Activated CD4-positive, alpha-beta T cell treated with anti-CD3 and anti-CD28 coated beads, Interleukin-2, amount 10 ng/mL, durations not matched to agents 24 days and 14 days (primary cell): ENCODE data around the gene WDR18. TPM values are rescaled to one million over a fixed set of nuclear protein-coding genes. Genes with fewer than 3 reads are reported as not detected.

ENCODE experiments used
- DNase-seq: peaks from one replicate; pipeline ENCODE4 v3.0.0; 2022
- H3K27ac Mint-ChIP-seq: one replicate; pipeline ENCODE4 v1.8.0; 2022; ENCODE audit warnings: mild to moderate bottlenecking, mixed read lengths
- H3K27me3 Mint-ChIP-seq: one replicate; pipeline ENCODE4 v1.8.0; 2022; ENCODE audit warnings: mixed read lengths
- H3K36me3 Mint-ChIP-seq: one replicate; pipeline ENCODE4 v1.8.0; 2022; ENCODE audit warnings: low read depth, mild to moderate bottlenecking, mixed read lengths
- H3K4me1 Mint-ChIP-seq: one replicate; pipeline ENCODE4 v1.8.0; 2021; ENCODE audit warnings: mixed read lengths
- H3K4me3 Mint-ChIP-seq: one replicate; pipeline ENCODE4 v1.8.0; 2022; ENCODE audit warnings: mild to moderate bottlenecking, moderate library complexity, mixed read lengths
- H3K9me3 Mint-ChIP-seq: one replicate; pipeline ENCODE4 v1.8.0; 2021; ENCODE audit warnings: mixed read lengths
- intact Hi-C: fragments of 100-400 bp; cut with micrococcal nuclease; formaldehyde crosslinking; loops from one replicate; pipeline ENCODE4 v1.15.1; 2023
- total RNA-seq: library from RNA; stranded (reverse); gene quantifications from 2 replicates; pipeline ENCODE4 v1.2.3, GENCODE V29; 2022

WDR18 gene
- total RNA-seq, 1 donor from 2014 or later = 111 TPM

DNA sequence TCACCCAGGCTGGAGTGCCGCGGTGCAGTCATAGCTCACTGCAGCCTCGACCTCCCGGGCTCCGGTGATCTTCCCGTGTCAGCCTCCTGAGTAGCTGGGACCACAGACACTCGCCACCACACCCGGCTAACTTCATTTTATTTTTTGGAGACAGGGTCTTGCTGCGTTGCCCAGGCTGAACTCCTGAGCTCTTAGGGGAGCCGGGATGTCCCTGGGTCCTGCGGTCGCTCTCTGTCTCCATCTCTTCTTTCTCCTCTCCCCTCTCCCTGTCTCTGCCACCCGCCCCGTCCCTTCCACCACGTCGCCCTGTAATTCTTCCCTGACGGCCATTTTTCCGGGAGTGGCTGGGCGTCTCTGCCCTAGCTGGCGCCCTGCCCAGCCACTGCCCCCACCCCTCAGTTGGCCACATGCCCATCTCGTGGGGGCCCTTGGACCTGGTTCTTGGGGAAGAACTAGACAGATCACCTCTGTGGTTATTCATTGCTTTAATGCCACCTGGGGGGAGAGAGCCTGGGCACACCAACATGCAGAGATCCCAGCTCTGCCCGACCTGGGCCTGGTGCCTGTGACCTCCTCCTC lies 39.4 kb upstream of the WDR18 start:
- no peaks in the 10 kb centered on the region for H3K27me3 Mint-ChIP-seq
- H3K9me3 Mint-ChIP-seq = no peaks in the 10 kb centered on the region
- peaks cover 12% of the 10 kb centered on the region for H3K4me1 Mint-ChIP-seq
- H3K27ac Mint-ChIP-seq = no peak overlapping the region
- peaks cover 14% of the 10 kb centered on the region for H3K36me3 Mint-ChIP-seq
- no peak for DNase-seq
- intact Hi-C loops = no loop called here
- H3K4me3 Mint-ChIP-seq = no peak overlapping the region

- intact Hi-C loops = no loop called here
- H3K36me3 Mint-ChIP-seq = peaks cover 8% of the 10 kb centered on the region
- H3K4me1 Mint-ChIP-seq = peaks cover 7% of the 10 kb centered on the region
- no peaks in the 10 kb centered on the region for H3K27me3 Mint-ChIP-seq
- no peak for DNase-seq
- H3K4me3 Mint-ChIP-seq = no peak overlapping the region
- no peaks in the 10 kb centered on the region for H3K9me3 Mint-ChIP-seq
- H3K27ac Mint-ChIP-seq = no peak overlapping the region
Observed at GRCh38 chr19:945401-946252, 38.5 kb upstream of the WDR18 start.

- Mint-ChIP-seq H3K36me3 (peaks cover 3% of the 10 kb centered on the region), H3K4me3 (no peak overlapping the region), H3K27me3 (no peaks in the 10 kb centered on the region), H3K9me3 (no peaks in the 10 kb centered on the region), H3K27ac (no peak overlapping the region), H3K4me1 (peaks cover 1% of the 10 kb centered on the region)
- intact Hi-C loops = no loop called here
- no peak for DNase-seq
Observed at GRCh38 chr19:947090-947706, 36.9 kb upstream of the WDR18 start.

DNA sequence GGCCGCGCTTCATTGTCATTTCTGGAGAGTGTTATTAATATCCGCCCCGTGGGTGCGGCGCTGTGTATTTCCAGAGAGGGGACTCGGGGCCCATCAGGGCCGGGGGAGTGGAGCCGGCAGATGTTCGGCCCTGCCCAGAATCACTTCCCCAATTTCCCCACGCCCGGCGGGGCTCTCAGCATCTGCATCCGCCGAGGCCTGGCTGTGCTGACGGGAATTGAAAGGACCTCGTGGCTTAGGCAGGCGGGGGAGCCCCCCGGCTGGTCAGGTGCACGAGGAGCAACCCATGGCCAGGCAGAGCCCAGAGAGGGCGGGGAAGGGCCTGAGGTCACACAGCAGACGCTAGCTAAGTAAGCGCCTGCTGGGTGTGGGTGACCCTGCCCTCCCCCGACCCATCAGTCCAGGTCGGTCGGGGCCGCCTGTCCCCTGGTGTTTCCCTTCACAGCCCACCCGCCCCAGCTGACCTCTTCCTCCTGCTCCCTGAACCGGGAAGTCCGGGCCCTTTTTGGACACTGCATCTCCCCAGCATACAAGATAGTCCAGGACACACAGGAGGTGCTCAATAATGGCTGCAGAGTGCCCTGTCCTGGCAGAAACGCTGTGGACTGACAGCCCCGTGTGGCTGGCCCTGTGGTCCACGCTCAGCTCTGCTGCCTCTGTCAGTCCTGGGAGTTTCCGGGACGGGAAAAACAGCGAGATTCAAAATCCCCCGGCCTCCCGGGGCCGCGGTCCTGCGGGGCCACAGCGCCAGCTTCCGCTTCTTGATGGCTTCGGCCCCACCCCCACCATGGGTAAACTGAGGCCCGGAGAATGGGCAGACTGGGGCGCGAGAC lies 36.2 kb upstream of the WDR18 start:
- Mint-ChIP-seq H3K36me3 (peaks cover 3% of the 10 kb centered on the region), H3K9me3 (no peaks in the 10 kb centered on the region), H3K4me3 (no peak overlapping the region), H3K27ac (no peak overlapping the region), H3K4me1 (peaks cover 1% of the 10 kb centered on the region), H3K27me3 (no peaks in the 10 kb centered on the region)
- DNase-seq = no peak
- intact Hi-C loops = no loop called here

DNA sequence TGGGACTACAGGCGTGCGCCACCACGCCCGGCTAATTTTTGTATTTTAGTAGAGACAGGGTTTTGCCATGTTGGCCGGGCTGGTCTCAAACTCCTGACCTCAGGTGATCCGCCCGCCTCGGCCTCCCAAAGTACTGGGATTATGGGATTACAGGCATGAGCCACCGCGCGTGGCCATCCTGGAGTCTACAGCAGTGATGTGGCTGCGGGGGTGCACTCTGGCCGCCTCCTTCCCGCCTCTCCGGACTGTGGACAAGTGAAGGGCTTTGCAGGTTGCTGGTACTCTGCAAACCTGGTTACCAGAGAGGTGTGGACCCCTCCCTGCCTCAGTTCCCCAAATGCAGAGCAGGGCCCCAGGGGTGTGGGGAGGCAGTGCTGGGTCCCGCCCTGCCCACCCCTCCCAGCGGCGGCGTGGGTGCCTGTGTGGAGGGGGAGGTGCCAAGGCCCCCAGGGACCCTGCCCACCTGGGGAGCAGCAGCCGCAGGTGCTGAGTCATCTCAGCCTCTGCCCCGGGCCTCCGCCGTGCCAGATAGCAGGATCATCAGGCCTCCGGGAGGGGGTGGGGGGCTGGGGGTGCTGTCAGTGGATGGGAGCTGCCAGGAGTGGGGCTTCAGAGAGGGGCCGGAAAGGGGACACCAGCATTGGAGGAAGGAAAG lies 35.2 kb upstream of the WDR18 start:
- Mint-ChIP-seq H3K4me1 (peaks cover 1% of the 10 kb centered on the region), H3K36me3 (no peaks in the 10 kb centered on the region), H3K27me3 (no peaks in the 10 kb centered on the region), H3K9me3 (no peaks in the 10 kb centered on the region), H3K27ac (no peak overlapping the region), H3K4me3 (no peak overlapping the region)
- no peak for DNase-seq
- intact Hi-C loops = no loop called here

GRCh38 chr19:950352-951066 lies 33.6 kb upstream of the WDR18 start:
- Mint-ChIP-seq H3K4me1 (no peaks in the 10 kb centered on the region), H3K9me3 (no peaks in the 10 kb centered on the region), H3K36me3 (no peaks in the 10 kb centered on the region), H3K27ac (no peak overlapping the region), H3K27me3 (no peaks in the 10 kb centered on the region), H3K4me3 (no peak overlapping the region)
- intact Hi-C loops = no loop called here
- DNase-seq = no peak

DNA sequence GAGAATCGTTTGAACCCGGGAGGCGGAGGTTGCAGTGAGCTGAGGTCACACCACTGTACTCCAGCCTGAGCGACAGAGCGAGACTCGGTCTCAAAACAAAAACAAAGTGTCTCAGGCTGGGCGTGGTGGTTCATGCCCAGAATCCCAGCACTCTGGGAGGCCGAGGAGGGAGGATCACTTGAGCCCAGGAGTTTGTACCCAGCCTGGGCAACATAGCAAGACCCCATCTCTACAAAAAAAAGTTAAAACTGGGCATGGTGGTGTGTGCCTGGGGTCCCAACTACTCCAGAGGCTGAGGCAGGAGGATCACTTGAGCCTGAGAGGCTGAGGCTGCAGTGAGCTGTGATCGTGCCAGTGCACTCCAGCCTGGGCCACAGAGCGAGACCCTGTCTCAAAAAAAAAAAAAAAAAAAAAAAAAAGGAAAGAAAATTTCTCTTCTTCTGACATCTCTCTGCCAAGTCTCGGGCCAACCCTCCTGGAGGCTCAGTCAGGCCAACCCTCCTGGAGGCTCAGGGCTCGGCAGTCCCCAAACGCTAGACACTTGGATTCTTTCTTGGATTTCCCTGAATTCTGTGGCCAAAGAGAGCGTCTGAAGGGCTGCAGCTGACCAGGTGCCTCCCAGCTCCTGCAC lies 32.0 kb upstream of the WDR18 start:
- Mint-ChIP-seq H3K27me3 (no peaks in the 10 kb centered on the region), H3K9me3 (no peaks in the 10 kb centered on the region), H3K4me3 (no peak overlapping the region), H3K36me3 (no peaks in the 10 kb centered on the region), H3K27ac (no peak overlapping the region), H3K4me1 (no peaks in the 10 kb centered on the region)
- DNase-seq = no peak
- intact Hi-C loops = no loop called here

DNA sequence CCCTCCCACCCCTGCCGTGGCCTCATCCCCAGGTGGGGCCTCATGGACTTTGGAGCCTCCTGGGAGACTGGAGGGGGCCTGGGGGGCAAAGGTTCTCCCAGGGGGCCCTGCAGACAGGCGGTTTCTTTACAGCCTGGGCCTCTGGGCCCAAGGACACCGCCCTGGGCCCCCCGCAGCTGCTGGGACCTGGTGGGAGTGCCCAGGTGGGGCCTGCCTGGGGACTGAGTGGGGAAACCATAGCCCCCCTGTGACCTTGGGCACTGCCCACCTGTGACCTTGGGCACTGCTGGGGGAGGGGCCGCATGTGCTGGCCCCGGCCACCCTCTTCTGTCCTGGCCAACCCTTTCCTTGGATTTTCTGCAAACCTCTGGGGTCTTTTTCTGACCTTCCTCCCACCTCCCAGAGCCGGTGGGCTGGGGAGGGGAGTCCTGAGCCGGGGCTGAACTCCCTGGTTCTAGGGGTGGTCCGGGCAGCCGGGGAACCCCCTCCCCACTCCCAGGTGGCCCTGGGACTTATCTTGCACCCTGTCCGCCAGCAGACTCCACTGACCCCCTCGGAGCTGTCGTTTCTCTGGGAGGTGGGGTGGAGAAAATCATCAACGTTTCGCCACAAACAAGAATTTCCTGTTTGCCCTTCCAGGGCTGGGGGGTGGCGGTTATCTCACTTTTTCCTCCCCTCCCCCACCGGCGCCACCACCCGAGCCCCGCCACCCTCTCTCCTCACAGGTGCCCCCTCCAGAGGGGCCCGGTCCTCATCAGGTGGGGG lies 31.3 kb upstream of the WDR18 start:
- peak overlapping the region; percentile 62 for H3K4me3 Mint-ChIP-seq
- no peaks in the 10 kb centered on the region for H3K9me3 Mint-ChIP-seq
- peak; percentile 61 for DNase-seq
- intact Hi-C loops = no loop called here
- no peaks in the 10 kb centered on the region for H3K4me1 Mint-ChIP-seq
- no peaks in the 10 kb centered on the region for H3K27me3 Mint-ChIP-seq
- no peak overlapping the region for H3K27ac Mint-ChIP-seq
- no peaks in the 10 kb centered on the region for H3K36me3 Mint-ChIP-seq

DNA sequence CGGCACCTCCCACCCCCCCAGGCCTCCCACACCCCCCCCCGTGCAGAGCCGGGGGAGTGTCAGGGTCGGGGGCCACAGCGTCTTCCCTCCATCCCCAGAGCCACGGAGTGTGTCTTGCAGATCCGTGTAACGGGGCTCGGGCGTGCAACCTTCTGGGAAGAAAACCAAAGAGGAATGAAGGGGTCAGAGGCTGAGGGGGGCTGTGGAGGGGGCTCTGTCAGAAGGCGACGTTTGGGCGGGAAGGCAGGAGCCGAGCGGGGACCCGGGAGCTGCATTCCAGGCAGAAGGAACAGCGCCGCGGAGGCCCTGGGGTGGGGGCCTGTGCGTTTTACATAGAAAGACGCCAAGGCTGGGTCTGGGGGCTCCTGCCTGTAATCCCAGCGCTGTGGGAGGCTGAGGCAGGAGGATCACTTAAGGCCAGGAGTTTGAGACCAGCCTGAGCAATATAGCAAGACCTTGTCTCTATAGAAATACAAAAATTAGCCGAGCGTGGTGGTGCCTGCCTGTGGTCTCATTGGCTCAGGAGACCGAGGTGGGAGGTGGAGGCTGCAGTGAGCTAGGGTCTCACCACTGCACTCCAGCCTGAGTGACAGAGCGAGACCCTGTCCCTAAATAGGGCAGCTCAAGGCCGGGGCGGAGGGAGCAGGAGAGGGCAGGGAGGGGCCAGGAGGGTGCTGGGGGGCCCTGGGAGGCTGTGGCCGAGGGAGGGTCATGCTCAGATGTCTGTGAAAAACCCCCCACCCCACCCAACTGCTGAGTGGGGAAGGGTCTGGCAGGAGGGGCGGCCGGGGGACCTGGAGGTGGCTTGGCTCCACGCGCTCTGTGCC lies 30.5 kb upstream of the WDR18 start:
- DNase-seq = no peak
- no peaks in the 10 kb centered on the region for H3K36me3 Mint-ChIP-seq

GRCh38 chr19:954272-954671 lies 29.9 kb upstream of the WDR18 start:
- no peak for DNase-seq
- Mint-ChIP-seq H3K9me3 (no peaks in the 10 kb centered on the region), H3K27me3 (no peaks in the 10 kb centered on the region), H3K4me3 (no peak overlapping the region), H3K27ac (no peak overlapping the region), H3K4me1 (peaks cover 4% of the 10 kb centered on the region), H3K36me3 (peaks cover 2% of the 10 kb centered on the region)
- intact Hi-C loops = no loop called here

More for the DNA sequence above, 30.5 kb upstream of the WDR18 start:
- Mint-ChIP-seq H3K27me3 (no peaks in the 10 kb centered on the region), H3K4me3 (peak overlapping the region; percentile 26), H3K27ac (no peak overlapping the region), H3K9me3 (no peaks in the 10 kb centered on the region), H3K4me1 (peaks cover under 1% of the 10 kb centered on the region)
- intact Hi-C loops = no loop called here

DNA sequence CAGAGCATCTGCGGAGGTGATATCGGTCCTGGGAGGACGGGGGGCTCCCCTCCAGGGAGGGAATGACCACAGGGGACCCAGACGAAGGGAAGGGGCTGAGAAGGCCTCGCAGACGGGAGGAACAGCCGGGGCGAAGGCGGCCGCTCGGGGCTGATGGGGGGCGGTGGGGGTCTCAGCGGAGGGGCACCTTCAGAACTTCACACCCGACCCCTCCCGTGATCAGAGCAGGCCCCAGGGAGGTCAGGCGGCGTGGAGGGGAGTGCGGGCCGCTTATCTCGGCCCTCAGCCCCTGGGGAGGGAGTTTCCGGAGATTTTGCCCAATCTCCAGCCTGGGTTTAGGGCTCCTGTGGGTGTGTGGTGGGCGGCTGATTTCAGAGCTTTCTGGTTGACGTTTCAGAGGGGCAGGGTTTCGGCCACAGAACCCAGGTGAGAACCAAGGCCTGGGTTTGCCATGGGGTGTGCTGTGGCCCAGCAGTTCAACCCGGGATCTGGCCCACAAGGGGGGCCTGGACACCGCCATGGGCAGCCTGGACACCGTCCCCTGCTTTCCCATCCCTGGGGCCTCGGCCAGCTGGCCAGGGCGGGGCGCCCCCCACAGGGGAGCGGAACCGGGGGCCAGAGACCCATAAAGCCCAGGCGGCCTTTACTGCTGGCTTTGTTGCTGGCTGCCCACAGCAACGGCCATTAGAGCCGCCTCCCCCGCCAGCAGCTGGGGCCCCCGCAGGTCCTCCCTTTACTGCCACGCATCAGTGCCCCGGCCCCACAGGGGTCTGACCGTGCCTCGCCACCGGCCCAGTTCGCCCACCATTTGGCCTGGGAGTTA lies 29.3 kb upstream of the WDR18 start:
- H3K27ac Mint-ChIP-seq = no peak overlapping the region
- H3K4me3 Mint-ChIP-seq = no peak overlapping the region
- H3K9me3 Mint-ChIP-seq = no peaks in the 10 kb centered on the region
- no peak for DNase-seq
- no peaks in the 10 kb centered on the region for H3K27me3 Mint-ChIP-seq
- H3K36me3 Mint-ChIP-seq = peaks cover 4% of the 10 kb centered on the region
- intact Hi-C loops = no loop called here
- H3K4me1 Mint-ChIP-seq = peaks cover 6% of the 10 kb centered on the region
